Measurements from ENCODE around the gene CYP2D6.
A peak's percentile ranks its signal among the peaks of the same experiment; 100 is the strongest.
"Not testable (repeated sequence)": the region's sequence is repeated elsewhere in the genome, so short reads cannot be mapped to it uniquely, and the experiment has no call there.

CYP2D6 gene

GRCh38 chr22:42130639-42131431 lies at the start of gene CYP2D6:
TSS of gene CYP2D6 (minus strand) at chr22:42130810. CDS start at chr22:42130791, 19 bp downstream.
- DNase-seq (ENCODE audit: low read depth) = not testable (repeated sequence)

- DNase-seq (ENCODE audit: low read depth) = peak; percentile 94
Observed at GRCh38 chr22:42179616-42180015, 49.0 kb upstream of the CYP2D6 start.

GRCh38 chr22:42178910-42179519 lies 48.4 kb upstream of the CYP2D6 start:
- no peak for DNase-seq (ENCODE audit: low read depth)

- no peak for DNase-seq (ENCODE audit: low read depth)
Observed at GRCh38 chr22:42177891-42178336, 47.3 kb upstream of the CYP2D6 start.

GRCh38 chr22:42176255-42176915 lies 45.8 kb upstream of the CYP2D6 start:
- no peak for DNase-seq (ENCODE audit: low read depth)

- peak; percentile 52 for DNase-seq (ENCODE audit: low read depth)
Observed at GRCh38 chr22:42174062-42174461, 43.5 kb upstream of the CYP2D6 start.

- DNase-seq (ENCODE audit: low read depth) = no peak
Observed at GRCh38 chr22:42173183-42173926, 42.7 kb upstream of the CYP2D6 start.

- peak; percentile 76 for DNase-seq (ENCODE audit: low read depth)
Observed at GRCh38 chr22:42172773-42173172, 42.2 kb upstream of the CYP2D6 start.

GRCh38 chr22:42171946-42172719 lies 41.5 kb upstream of the CYP2D6 start:
- no peak for DNase-seq (ENCODE audit: low read depth)

GRCh38 chr22:42171417-42171816 lies 40.8 kb upstream of the CYP2D6 start:
- DNase-seq (ENCODE audit: low read depth) = no peak

- DNase-seq (ENCODE audit: low read depth) = no peak
Observed at GRCh38 chr22:42170946-42171345, 40.3 kb upstream of the CYP2D6 start.

- DNase-seq (ENCODE audit: low read depth) = peak; percentile 70
Observed at GRCh38 chr22:42169055-42169469, 38.5 kb upstream of the CYP2D6 start.

- DNase-seq (ENCODE audit: low read depth) = no peak
Observed at GRCh38 chr22:42168476-42168875, 37.9 kb upstream of the CYP2D6 start.

- DNase-seq (ENCODE audit: low read depth) = no peak
Observed at GRCh38 chr22:42167066-42167465, 36.5 kb upstream of the CYP2D6 start.

- no peak for DNase-seq (ENCODE audit: low read depth)
Observed at GRCh38 chr22:42164901-42165300, 34.3 kb upstream of the CYP2D6 start.

- DNase-seq (ENCODE audit: low read depth) = no peak
Observed at GRCh38 chr22:42163515-42163914, 32.9 kb upstream of the CYP2D6 start.

GRCh38 chr22:42162728-42163489 lies 32.3 kb upstream of the CYP2D6 start:
- DNase-seq (ENCODE audit: low read depth) = no peak

GRCh38 chr22:42160830-42161696 lies 30.5 kb upstream of the CYP2D6 start:
- no peak for DNase-seq (ENCODE audit: low read depth)

GRCh38 chr22:42160251-42160650 lies 29.6 kb upstream of the CYP2D6 start:
- no peak for DNase-seq (ENCODE audit: low read depth)
